NOMO-1 treated with DMSO at 0.1 percent for 48 hours (cell line): ENCODE measurements around the gene CRP.
"Not testable (repeated sequence)": the region's sequence is repeated elsewhere in the genome, so short reads cannot be mapped to it uniquely, and the experiment has no call there.

ENCODE experiments used
- DNase-seq: peaks from one replicate; lab custom pipeline; 2025; ENCODE audit not compliant: unreplicated experiment; lab: John Stamatoyannopoulos, UW

Gene CRP

GRCh38 chr1:159700312-159700711, 14.1 kb downstream of the CRP start:
- DNase-seq: no peak

GRCh38 chr1:159699653-159700052, 14.7 kb downstream of the CRP start:
- DNase-seq: no peak

DNA sequence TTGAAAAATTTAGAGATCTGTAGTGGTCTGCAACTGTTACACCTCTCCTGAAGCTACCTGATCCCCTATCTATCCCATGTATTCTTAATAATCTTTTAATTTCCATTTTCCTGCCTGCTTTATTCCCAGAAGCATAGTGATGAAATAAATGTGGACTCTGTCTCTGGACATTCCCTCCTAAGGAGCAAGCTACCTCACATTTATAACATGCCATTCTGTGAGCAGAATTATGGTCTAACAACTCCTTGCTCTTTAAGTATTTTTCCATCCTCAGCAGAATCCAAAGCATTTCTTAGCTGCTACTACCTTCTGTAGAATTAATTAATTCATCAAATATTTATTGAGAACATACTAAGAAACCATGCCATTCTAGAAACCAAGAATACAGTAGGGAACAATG, 15.1 kb downstream of the CRP start:
- no peak for DNase-seq

GRCh38 chr1:159687511-159687910, 26.9 kb downstream of the CRP start:
- DNase-seq: no peak

- DNase-seq: no peak
Observed at GRCh38 chr1:159686599-159687299, 27.6 kb downstream of the CRP start.

DNA sequence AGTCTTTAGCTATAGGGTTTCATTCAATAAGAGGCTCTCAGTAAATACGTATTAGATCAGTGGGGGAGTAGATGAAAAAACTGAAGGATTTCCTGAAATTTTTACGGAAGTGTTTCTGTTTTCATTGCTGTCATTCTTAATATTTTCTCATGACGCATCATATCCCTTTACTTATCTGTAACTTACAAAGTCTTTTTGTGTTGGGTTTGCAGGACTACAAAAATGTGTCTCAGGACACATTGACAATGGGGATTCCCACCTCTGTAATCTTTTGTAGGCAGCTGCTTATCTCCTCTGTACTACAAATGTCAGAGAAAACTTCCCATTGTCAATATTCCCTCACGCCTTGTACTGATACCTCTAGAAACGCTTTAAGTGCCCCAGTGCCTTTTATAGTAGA, 35.5 kb downstream of the CRP start:
- no peak for DNase-seq

DNA sequence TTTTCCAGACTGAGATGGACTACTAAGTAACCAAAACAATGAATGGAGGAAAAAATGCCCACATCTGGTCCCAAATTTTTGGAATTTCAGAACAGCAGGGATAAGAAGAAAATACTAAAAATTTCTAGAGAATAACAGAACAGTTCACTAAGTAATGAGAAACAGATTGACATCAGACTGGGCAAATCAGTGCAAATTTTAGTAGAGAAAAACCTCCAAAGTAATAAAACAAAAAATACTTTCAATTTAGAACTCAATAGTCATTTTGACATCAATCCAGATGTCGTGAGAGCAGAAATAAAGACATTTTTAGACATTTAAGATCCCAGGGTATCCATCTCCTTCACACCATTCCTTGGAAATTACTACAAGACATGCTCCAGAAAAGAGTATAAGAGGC, 39.3 kb downstream of the CRP start:
- no peak for DNase-seq

DNA sequence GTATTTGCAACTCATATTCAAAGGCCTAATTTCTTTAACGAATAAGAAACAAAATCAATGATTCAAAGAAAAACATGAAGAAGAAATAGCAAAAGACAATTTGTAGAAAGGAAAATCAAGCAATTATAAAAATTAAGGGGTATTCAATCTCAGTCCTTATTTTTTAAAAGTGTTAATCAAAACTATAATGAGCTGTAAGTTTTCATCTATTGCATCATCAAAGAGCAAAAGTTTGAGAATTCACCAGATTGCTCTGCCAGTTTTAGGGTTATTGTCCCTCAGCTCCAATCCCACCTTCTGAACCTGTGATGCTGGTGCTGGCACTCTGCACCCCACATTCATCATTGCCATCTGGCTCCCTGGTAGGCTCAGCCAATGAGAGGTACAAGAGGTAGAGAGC, 42.0 kb downstream of the CRP start:
- not testable (repeated sequence) for DNase-seq

- DNase-seq: no peak
Observed at GRCh38 chr1:159669338-159669737, 45.1 kb downstream of the CRP start.

GRCh38 chr1:159668739-159669138, 45.6 kb downstream of the CRP start:
- DNase-seq: no peak

- DNase-seq: peak; percentile 67
Observed at GRCh38 chr1:159664247-159664646, 50.1 kb downstream of the CRP start.

DNA sequence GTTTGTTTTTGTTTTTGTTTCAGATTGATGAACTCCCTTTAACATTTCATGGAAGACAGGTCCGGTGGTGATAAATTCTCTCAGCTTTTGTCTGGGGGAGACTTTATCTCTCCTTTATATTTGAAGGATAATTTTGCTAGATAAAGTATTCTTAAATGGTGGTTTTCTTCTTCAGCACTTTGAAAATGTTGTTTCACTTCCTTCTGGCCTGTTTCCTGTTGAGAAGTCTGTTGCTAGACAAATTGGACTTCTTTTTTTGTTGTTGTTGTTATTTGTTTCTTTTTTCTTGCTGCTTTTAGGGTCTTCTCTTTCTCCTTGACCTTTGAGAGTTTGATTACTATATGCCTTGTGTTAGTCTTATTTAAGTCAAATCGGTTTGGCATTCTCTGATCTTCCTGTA, 50.8 kb downstream of the CRP start:
- DNase-seq: peak; percentile 61
